NCI-H1436 treated with DMSO at 0.1 percent for 48 hours (cell line): ENCODE measurements around the gene ERGIC3.
"Not testable (repeated sequence)": the region's sequence is repeated elsewhere in the genome, so short reads cannot be mapped to it uniquely, and the experiment has no call there.

Source experiments
- DNase-seq: peaks from one replicate; lab custom pipeline; 2025; lab: John Stamatoyannopoulos, UW

The ERGIC3 gene

GRCh38 chr20:35518955-35519354 is 22.9 kb upstream of the ERGIC3 start:
- DNase-seq, result no peak

- no peak for DNase-seq
Measured at GRCh38 chr20:35523298-35523888, 18.5 kb upstream of the ERGIC3 start.

GRCh38 chr20:35525639-35526038 is 16.2 kb upstream of the ERGIC3 start:
- DNase-seq, result no peak

GRCh38 chr20:35527122-35527769 is 14.6 kb upstream of the ERGIC3 start:
- no peak for DNase-seq

GRCh38 chr20:35529552-35529951 is 12.3 kb upstream of the ERGIC3 start, which contains the start of gene C20orf173:
TSS of gene C20orf173 (minus strand) at chr20:35529652. CDS start at chr20:35529373, 279 bp downstream.
- DNase-seq, result no peak

- peak; percentile 82 for DNase-seq
Measured at GRCh38 chr20:35539756-35540212, 2.1 kb upstream of the ERGIC3 start.

GRCh38 chr20:35541118-35541782 is 628 bp upstream of the ERGIC3 start:
- no peak for DNase-seq

- no peak for DNase-seq
Measured at GRCh38 chr20:35542990-35543389, 1.1 kb downstream of the ERGIC3 start.

GRCh38 chr20:35544436-35544835 is 2.6 kb downstream of the ERGIC3 start:
- DNase-seq, result no peak

- DNase-seq, result not testable (repeated sequence)
Measured at GRCh38 chr20:35544941-35545340, 3.1 kb downstream of the ERGIC3 start.

GRCh38 chr20:35546127-35546526 is 4.2 kb downstream of the ERGIC3 start:
- DNase-seq, result no peak

- no peak for DNase-seq
Measured at GRCh38 chr20:35547329-35547728, 5.5 kb downstream of the ERGIC3 start.

GRCh38 chr20:35551503-35551902 is 9.6 kb downstream of the ERGIC3 start:
- DNase-seq, result no peak

- DNase-seq, result no peak
Measured at GRCh38 chr20:35552914-35553313, 11.0 kb downstream of the ERGIC3 start.

GRCh38 chr20:35555461-35555860 is 13.6 kb downstream of the ERGIC3 start:
- DNase-seq, result not testable (repeated sequence)

- no peak for DNase-seq
Measured at GRCh38 chr20:35555951-35556645, 14.2 kb downstream of the ERGIC3 start.

- DNase-seq, result no peak
Measured at GRCh38 chr20:35556871-35557270, 15.0 kb downstream of the ERGIC3 start.

GRCh38 chr20:35558451-35558850 is 16.6 kb downstream of the ERGIC3 start:
- no peak for DNase-seq

- no peak for DNase-seq
Measured at GRCh38 chr20:35559042-35559693, 17.3 kb downstream of the ERGIC3 start.

- no peak for DNase-seq
Measured at GRCh38 chr20:35560105-35560511, 18.2 kb downstream of the ERGIC3 start.

GRCh38 chr20:35560541-35560940 is 18.7 kb downstream of the ERGIC3 start:
- no peak for DNase-seq

- DNase-seq, result no peak
Measured at GRCh38 chr20:35561268-35561667, 19.4 kb downstream of the ERGIC3 start.
